Measurements from ENCODE around the gene SPTAN1.
"Not testable (repeated sequence)": the region's sequence is repeated elsewhere in the genome, so short reads cannot be mapped to it uniquely, and the experiment has no call there.

The SPTAN1 gene

DNA sequence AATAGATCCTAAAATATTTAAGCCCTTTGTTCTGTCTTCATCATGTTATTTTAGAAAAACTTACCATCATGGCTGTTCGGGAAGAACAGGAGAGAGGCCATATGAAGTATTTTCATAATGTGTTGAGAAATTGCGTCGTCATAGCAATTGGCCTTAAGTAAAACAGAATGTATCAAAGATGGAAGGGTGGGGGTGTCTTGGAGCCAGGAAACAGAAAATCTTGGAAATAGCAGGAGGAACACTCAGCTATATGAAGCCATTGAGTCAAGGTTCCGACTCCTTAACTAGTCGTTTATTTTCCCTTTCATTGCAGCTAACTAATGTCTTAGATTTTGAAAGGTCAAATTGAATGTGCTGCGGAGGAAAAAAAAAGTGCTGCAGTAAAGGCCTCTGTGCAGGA lies 1.3 kb downstream of the SPTAN1 start:
- no peak for DNase-seq

DNA sequence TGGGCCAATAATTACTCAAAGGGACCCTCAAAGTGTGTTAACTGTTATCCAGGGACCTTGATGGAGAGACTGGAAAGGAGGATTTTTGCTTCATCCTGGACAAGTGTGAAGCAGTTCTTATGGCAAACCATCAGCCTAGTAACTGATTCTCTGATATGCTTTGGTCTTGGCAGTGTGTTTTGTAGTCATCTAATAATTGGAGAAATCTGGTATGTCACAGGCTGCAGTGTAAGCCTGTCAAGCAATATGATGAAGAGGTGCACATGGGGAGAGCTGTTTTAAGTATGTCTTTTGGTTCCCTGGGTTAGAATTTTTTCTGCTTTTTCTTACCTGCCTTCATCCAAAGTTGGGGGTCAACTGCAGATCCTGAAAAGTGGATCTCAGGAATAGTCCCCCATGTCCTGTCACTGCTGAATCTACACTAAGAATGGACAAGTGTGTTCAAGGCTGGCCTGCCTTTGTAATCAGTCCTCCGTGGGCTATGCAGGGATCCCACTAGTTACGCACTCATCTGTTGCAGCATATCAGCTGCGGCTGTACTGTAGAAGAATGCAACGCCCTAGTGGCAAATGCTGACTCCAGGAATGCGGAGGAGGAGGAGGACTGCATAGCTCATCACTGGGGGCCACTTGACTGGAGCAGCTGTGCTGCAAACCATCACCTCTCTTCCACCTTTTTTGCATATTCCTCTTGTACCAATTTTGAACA lies 1.9 kb downstream of the SPTAN1 start:
- no peak for DNase-seq

DNA sequence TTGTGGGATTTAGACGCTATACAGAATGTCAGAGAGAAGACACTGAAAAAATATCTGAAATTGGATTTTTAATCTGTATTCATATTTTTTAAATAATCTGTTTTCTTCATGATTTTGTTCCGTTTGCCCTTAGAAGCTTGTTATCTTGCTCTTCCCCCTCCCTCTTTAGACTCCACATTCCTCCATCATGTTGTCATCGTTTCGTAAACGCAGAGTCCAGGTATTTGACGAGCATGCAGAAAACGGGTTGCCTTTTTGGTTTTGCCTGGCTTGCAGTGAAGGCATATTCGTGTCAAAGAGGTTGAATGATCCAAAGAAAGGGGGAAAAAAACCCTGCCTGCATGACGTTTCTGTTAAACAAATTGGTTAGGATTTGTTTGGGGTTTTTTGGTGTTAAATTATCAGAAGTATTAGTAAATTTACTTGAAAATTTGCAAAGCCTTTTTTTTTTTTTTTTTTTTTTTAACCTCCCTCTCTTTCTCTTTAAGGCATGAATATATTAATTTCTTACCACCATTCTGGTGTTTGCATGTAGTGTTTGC lies 2.9 kb downstream of the SPTAN1 start:
- no peak for DNase-seq

DNA sequence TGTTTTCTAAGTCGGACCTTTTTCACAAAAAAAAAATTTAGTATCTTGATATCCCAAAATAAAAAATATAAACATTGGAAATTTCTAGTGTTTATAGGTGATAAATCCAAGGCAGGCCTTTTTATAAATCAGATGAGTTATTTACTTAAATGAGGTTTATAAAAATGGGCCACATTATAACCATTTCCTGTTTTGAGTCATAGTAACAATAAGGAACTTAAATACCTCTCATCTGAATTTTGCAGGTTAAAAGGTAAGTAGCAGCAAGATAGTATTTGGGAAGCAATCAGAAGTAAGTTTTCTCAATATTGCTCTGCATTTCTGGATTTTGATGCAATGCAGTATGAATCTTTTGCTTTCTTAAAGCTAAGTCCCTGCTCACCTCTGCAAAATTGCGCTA lies 3.9 kb downstream of the SPTAN1 start:
- no peak for DNase-seq

DNA sequence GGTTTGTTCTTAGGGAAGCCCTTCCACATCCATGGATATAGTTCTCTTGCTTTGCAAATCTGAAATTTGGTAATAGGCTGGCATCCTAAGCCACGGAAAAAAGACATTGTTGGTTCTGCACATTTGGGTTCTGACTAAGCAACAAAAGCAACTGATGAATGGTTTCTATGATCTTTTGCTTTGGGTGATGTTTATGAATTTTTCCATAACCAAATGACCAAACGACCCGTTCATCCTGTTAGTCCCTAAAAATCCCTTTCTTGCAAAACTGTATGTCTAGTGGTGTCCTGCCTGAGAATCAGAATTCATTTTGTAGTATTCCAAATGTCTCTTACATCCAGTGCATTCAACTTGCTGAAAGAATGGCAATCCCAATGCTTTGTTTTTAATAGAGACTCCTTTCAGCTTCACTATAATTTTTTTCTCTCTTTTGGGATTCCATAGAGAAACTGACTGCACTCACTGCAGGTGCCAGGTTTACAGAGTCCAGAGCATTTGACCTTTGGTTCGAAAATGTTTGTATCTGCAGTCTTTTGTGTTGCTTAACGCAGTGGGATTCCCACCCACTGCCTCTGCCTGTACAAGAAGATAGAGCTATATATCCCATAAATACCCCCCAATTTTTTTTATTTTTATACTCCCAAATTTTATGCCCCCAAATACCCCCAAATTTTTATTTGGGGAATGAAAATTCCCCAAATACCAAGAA lies 4.7 kb downstream of the SPTAN1 start:
- no peak for DNase-seq

DNA sequence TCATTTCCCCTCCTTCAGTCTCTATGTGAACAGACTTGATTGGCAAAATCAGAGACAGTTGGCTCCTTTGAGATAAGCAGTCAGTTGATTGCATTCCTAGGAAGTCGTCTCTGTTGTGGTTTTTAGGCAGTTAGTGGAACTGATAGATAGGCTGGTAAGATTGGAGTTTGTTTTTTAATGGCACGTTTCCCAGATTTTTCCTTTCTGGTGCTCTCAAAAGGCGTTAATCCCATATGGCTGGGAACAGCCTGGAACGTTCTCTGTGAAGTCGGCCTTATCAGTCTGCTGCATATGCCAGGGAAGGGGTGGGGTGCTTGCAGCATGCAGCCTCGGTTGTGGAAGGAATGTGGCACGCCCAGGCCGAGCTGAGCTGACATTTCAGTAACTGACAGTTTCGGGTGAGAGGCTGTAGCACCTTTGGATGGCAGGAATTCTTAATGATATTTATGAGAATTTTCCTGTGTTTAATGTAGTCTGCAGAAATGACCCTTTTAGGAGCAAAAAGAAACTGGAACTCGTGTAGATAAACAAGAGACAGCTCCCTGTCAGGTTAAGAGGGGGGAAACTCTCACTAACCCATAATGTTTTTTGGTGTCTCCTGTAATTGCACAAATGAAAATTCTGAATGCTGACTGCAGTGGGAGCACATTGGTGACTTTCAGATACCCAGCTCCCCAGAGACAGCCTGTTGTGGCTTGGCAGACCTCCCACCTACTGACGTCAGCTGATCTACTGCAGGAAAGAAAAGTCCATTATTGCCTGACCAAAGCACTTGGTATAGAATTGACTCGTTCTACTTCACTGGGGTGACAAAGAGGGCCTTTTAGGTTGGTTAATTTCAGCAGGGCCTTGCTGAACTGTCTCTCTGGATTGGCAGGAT lies 6.3 kb downstream of the SPTAN1 start:
- DNase-seq = no peak

DNA sequence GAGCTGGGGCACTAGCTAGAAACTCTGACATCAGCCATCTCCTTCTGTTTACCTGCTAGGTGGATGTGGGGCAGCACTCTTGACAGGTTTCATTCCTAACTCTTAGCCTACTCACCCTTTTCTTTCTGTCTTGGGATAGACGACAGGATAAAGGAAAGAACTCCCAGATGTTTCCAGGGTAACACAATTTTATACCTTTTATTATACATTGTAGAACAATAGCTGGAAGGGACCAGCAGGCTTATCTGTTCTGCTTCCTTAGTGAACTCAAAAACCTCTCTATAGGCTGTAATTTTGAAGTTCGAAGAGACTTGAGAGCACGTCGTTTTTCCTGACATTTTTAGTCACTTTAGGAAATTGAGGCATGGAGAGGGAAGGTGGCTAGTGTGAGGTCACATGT lies 13.2 kb downstream of the SPTAN1 start:
- DNase-seq = no peak

DNA sequence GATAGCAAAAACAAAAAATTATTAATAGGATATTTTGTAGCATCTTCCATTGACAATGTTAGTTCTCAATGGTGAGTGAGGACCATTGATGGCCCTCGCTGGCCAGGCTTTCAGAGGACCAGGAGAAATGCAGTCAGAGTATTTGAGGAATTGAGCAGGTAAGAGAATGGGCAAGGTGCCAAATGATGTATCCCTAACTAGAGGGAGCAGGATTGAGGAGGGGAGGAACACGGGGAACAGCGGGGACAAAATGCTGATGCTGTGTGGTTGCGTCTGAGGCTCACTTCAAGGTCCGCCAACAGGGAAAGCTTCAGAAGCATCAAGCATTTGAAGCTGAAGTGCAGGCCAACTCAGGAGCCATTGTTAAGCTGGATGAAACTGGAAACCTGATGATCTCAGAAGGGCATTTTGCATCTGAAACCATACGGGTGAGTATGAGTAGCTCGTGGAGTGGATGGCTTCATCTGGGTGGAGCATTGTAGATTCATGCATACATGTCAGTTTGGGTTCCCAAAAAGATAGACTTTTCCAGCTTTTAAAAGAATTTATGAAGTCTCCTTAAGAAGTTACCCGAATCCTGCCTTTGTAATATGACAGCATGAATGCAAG lies 16.2 kb downstream of the SPTAN1 start:
- no peak for DNase-seq

DNA sequence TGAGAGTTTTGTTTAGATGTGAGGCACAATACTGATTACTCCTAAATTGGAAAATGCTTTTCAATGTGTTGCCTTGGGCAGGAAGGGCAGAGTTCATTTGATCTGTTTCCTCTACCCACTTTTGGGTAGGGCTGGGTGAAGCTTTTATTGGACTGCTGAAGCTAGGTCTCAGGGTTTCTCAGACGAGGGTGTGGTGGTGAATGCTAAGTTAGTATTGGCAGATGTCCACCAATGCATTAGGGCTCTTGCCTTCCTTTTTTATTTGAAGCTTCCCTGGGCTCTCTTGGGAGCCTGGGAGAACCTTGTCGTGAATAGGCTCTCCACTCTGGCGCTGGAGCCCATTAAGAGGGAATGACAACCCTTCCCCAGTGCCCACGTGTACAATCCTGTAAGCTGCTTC lies 23.1 kb downstream of the SPTAN1 start:
- DNase-seq = no peak

DNA sequence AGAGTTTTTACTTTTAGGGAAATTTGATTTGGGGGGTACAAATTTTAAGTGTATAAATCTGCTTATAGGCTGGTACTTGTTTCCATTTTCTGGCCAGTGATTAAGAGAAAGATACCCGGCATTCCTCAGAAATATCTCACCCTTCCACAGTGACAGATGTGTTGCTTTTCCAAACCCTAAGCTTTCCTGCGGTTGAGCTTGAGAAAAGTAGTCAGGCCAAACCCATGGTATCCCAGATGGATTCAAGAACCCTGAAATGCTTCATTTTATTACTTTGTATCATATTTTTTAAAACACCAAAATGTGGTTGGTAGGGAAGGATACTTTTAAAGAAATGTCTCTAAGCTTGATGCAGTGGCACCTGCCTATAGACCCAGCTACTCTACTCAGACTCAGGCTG lies 23.5 kb downstream of the SPTAN1 start:
- DNase-seq = no peak

DNA sequence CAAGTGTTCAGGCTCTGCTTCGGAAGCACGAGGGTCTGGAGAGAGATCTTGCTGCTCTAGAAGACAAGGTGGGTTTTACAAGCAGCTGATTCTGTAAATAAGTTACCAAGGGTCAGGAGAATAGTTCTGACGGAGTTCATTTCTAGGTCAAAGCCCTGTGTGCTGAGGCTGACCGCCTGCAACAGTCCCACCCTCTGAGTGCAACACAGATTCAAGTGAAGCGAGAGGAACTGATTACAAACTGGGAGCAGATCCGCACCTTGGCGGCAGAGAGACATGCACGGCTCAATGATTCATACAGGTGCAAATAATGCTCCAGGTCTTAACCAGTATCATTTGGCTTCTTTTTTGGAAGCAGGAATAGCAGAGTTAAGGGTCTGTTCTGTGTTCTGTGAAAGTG lies 24.8 kb downstream of the SPTAN1 start:
- DNase-seq = no peak

DNA sequence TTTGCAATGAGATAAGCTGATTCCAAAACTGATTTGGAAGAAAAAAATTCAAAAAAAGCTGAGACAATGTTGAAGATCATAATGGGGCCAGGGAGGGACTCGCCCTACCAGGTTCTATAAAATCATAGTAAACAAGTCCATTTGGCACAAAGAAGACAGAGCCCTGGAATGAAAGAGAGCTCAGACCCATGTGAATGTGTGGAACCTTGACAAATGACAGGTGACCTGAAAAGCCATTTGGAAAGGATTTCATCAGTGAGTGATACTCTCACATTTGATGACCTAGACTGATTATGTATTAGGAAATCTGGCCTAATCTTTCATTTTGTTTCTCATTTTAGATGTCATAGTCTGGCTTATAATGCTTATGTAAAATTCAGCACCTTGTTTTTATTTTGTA lies 26.8 kb downstream of the SPTAN1 start:
- DNase-seq = no peak

DNA sequence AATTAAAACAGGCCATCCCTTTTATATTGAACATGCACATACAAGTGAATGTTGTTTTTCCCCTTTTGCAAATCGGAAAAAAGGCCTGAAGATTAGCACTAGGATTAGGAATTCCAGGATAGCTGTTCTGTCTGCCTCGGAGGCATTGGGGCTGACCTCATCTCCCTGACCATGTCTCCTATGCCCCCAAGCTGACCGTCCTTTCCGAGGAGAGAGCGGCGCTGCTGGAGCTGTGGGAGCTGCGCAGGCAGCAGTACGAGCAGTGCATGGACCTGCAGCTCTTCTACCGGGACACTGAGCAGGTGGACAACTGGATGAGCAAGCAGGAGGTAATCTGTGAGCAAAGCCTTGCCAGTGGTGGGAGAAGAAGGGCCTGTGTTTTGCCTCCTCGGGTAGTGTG lies 28.3 kb downstream of the SPTAN1 start:
- DNase-seq = no peak

DNA sequence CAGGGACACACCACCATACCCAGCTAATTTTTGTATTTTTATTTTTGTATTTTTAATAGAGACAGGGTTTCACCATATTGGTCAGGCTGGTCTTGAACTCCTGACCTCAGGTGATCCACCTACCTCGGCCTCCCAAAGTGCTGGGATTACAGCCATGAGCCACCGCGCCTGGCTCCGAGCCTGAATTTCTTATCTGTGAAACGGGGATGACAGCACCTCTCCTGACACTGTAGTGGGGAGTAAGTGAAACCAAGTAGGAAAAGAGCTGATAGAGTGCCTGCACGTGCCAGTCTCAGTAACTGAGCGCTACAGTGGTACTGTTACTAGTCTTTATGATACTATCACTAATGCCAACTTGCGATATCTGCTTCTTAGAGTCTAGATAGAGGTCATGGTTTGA lies 32.8 kb downstream of the SPTAN1 start:
- not testable (repeated sequence) for DNase-seq

DNA sequence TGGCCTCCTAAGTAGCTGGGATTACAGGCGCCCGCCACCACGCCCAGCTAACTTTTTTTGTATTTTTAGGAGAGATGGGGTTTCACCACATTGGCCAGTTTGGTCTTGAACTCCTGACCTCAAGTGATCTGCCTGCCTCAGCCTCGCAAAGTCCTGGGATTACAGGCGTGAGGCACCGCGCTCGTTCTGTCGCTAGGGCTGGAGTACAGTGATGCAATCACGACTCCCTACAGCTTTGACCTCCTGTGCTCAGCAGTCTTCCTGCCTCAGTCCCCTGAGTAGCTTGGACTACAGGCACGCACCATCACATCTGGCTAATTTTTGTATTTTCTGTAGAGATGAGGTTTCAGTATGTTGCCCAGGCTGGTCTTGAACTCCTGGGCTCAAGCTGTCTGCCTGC lies 34.5 kb downstream of the SPTAN1 start:
- DNase-seq = not testable (repeated sequence)

DNA sequence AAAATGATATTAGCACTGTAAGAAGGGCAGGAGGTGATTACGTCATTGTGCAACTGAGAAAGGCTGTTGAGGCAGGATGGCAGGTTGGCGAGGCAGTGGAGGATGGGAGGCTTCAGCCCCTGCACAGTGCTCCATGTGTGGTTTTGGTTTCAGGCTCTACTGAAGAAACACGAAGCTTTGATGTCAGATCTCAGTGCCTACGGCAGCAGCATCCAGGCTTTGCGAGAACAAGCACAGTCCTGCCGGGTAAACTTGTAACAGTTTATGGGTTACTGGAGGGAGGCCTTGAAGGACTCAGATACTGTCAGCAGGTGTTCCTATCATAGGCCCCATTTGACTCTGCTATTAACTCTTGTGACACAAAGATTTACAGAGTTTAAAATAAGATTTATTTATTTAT lies 35.1 kb downstream of the SPTAN1 start:
- no peak for DNase-seq

DNA sequence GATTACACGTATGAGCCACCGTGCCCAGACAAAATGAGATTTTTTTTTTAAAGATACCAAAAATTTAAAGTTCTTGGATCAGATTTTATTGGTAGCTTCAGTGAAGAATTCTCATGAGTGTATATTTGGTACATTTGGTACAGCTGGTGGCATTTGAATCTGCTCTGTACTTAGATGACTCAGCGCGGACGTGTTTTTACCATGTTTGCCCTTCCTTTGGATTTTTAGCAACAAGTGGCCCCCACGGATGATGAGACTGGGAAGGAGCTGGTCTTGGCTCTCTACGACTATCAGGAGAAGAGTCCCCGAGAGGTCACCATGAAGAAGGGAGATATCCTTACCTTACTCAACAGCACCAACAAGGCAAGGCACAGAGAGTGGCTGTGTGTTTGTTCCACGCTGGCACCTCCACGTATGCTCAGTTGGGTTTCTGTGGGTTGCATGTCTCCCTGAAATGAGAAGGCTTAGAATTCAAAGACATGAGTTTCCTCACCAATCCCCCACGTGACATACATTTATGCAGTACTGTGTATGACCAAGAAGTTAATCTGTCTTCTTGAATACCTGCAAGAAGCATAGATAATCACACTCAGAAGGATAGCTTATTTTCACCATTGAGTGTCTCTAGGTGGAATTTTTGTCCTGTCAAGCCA lies 36.3 kb downstream of the SPTAN1 start:
- DNase-seq = no peak

DNA sequence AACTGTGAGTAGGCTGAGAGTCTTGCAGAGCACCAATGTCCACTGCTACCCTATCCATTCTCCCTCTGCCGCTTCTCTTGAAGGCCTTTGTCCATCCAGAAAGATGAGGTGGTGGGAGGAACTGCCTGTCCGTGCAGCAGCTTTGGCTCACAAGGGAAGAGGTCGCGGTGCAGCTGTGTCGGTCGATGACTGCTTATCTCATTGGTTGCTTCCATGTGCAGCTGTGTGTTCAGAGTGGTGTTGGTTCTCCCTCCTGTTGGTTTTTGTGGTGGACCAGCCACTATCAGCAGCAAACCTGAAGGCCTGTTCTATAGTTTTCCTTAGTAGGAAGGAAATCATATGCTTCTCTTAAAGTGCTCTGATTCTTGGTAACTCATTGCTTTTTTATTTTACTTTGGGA lies 40.7 kb downstream of the SPTAN1 start:
- DNase-seq = no peak

DNA sequence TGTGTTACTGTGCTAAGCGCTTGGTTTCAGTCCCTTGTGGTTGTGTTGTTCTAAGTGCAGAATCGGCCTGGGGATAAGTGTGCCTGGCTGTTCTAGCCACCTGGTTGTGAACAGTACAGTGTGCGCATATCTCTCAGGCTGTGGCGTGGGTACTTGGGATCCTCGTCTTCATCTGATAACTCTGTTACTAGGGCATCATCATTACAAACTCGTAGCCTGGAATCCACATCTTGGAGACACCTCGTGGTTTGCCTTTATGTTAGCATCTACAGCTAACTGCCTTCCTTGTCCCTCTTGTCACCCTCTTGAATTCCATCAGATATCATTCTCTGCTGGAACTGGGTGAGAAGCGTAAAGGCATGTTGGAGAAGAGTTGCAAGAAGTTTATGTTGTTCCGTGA lies 41.5 kb downstream of the SPTAN1 start:
- no peak for DNase-seq

DNA sequence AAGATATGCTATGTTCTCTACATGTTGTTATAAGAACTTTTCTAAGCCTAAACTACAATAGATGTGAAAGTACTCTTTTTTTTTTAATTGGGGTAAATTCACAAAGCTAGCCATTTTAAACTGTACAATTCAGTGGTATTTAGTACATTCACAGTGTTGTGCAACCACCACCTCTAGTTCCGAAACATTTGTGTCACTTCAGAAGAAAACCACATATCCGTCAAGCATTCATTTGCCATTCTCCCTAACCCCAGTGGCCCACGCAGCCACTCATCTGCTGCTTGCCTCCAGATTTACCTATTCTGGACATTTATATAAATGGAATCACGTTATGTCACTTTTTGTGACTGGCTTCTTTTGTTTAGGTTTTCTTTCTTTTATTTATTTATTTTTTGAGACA lies 43.1 kb downstream of the SPTAN1 start:
- DNase-seq = no peak

DNA sequence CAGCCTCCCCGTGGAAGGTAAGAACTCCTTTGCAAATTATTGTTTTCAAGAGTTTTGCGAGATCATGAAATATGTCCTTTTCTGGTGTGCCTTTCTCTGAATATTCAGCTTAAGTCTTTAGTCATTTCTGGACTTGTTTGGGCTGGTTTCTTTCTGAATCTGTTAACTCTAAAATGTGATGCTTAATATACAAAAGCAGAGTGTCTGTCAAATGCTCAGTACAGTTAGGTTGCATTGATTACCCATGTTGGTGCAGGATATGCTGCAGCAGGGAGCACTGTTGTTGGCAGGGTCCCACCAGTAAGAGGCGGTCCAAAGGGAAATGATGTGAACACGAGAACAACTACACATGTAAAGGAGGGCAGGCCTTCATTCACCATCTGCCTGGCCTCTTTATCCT lies 47.7 kb downstream of the SPTAN1 start:
- DNase-seq = no peak

DNA sequence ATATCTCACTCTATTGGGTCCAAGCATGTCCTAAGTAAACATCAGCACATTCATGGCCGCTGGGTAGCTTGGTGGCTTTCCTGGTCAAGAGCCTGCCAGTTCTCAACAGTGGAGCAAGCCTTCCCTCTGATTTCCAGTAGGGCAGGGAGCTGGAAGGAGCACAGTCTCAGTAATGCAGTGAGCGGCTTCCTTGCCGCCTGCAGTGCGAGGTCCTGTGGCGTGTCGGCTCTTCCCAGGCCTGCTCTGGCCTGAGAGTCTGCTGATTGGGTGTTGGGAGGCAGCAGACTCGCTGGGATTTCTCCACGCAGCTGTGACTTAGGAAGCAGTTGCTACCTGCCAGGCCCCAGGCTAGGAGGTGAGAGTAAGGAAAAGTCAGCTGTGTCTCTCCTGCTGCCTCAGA lies 51.3 kb downstream of the SPTAN1 start:
- DNase-seq = no peak
